DMS153 treated with DMSO at 0.1 percent for 48 hours (cell line): Measurements from ENCODE around the gene SLC27A4.
A peak's percentile ranks its signal among the peaks of the same experiment; 100 is the strongest.
"Not testable (repeated sequence)": the region's sequence is repeated elsewhere in the genome, so short reads cannot be mapped to it uniquely, and the experiment has no call there.

Source experiments
- DNase-seq: peaks from one replicate; lab custom pipeline; 2025; ENCODE audit not compliant: unreplicated experiment; lab: John Stamatoyannopoulos, UW

The SLC27A4 gene

GRCh38 chr9:128323791-128324190 is 16.5 kb upstream of the SLC27A4 start:
- no peak for DNase-seq

DNA sequence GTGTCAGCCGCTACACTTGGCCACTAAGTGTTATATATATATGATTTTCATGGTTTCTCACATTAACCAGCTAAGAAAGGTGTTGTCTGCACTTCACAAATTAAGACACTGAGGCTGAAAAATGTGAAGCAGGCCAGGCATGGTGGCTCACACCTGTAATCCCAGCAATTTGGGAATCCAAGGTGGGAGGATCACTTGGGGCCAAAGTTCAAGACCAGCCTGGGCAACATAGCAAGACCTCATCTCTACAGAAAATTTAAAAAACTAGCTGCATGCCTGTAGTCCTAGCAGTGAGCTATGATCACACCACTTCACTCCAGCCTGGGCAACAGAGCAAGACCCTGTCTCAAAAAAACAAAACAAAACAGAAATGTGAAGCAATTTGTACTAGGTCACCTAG is 15.9 kb upstream of the SLC27A4 start:
- no peak for DNase-seq

GRCh38 chr9:128325629-128326028 is 14.7 kb upstream of the SLC27A4 start:
- no peak for DNase-seq

- no peak for DNase-seq
These were observed 6.9 kb upstream of the SLC27A4 start for GRCh38 chr9:128333451-128333869.

GRCh38 chr9:128335161-128335560 is 5.2 kb upstream of the SLC27A4 start:
- DNase-seq, result no peak

GRCh38 chr9:128335914-128336313 is 4.4 kb upstream of the SLC27A4 start:
- no peak for DNase-seq

- DNase-seq, result no peak
These were observed 2.4 kb upstream of the SLC27A4 start for GRCh38 chr9:128337936-128338335.

DNA sequence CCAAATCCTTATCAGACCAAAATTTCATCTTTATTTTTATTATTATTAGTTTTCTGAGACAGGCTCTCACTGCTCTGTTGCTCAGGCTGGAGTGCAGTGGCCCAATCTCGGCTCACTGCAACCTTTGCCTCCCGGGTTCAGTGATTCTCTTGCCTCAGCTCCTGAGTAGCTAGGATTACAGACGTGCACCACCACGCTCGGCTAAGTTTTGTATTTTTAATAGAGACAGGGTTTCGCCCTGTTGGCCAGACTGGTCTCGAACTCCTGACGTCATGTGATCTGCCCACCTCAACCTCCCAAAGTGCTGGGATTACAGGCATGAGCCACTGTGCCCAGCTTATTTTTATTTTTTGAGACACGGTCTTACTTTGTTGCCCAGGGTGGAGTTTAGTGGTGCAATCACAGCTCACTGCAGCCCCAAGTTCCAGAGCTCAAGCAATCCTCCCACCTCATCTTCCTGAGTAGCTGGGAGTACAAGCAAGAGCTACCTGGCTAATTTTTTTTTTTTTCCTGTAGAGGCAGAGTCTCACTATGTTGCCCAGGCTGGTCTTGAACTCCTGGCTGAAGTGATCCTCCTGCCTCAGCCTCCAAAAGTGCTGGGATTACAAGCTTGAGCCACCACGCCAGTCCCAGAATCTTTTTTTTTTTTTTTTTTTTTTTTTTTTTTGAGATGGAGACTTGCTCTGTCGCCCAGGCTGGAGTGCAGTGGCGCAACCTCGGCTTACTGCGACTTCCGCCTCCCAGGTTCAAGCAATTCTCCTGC is 1.3 kb upstream of the SLC27A4 start:
- not testable (repeated sequence) for DNase-seq

GRCh38 chr9:128340691-128341434 is 536 bp downstream of the SLC27A4 start:
- no peak for DNase-seq

GRCh38 chr9:128341435-128341849 is 1.1 kb downstream of the SLC27A4 start:
- DNase-seq, result peak; percentile 51

DNA sequence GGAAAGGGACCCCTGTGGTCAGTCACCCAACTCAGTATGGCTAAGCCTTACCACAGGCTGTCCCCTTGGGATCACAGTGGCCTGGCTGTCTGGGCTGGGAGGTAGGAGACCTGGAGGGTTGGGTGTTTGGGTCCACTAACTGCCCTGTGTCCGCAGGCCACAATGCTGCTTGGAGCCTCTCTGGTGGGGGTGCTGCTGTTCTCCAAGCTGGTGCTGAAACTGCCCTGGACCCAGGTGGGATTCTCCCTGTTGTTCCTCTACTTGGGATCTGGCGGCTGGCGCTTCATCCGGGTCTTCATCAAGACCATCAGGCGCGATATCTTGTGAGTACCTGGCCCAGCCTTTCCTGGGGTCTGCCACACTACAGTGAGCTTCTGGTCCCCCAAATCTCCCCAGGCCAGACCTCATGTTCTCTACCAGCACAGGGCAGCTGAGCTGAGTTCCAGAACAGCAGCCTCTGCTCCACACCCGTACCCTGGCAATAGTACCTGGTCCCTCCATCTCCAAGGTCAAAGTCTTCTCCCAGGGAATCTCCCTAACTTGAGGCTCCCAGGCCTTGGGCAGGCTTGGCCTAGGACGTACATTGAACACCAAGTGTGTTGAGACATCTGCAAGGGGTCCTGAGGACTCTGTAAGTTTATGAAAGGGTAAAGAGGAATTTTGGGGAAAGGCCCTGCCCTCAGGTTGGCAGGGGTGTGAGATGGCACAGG is 2.8 kb downstream of the SLC27A4 start:
- DNase-seq, result no peak

DNA sequence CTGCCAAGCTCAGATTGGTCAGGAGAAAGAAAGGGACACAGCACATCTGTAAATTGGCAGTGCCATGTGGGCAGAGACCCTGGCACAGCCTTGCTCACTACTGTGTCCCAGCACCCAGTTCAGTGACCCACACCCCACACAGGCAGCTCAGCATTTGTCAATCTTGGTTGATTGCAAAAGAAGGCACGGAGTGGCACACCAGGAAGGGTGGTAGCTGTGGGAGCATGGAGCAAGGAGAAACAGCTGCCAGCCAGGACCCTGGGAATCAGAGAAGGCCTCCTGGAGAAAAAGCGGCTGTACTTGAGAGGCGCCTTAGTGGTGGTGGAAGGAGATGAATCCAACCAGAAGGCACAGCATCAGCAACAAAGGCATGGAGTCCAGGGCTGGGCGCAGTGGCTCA is 3.5 kb downstream of the SLC27A4 start:
- DNase-seq, result no peak

DNA sequence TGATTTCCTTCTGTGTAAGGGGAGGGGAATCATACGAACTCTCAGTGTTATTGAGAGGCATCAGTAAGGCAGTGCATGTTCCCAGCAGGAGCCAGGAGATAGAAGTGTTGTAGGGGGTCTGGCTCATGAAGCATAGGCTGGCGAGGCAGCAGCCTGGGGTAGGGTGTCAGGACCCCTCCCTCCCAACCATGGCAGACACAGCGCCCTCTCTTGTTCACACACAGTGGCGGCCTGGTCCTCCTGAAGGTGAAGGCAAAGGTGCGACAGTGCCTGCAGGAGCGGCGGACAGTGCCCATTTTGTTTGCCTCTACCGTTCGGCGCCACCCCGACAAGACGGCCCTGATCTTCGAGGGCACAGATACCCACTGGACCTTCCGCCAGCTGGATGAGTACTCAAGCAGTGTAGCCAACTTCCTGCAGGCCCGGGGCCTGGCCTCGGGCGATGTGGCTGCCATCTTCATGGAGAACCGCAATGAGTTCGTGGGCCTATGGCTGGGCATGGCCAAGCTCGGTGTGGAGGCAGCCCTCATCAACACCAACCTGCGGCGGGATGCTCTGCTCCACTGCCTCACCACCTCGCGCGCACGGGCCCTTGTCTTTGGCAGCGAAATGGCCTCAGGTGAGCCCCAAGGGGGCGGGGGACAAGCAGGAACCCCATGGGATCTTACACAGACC is 4.7 kb downstream of the SLC27A4 start:
- no peak for DNase-seq

- no peak for DNase-seq
These were observed 8.8 kb downstream of the SLC27A4 start for GRCh38 chr9:128349125-128349524.

DNA sequence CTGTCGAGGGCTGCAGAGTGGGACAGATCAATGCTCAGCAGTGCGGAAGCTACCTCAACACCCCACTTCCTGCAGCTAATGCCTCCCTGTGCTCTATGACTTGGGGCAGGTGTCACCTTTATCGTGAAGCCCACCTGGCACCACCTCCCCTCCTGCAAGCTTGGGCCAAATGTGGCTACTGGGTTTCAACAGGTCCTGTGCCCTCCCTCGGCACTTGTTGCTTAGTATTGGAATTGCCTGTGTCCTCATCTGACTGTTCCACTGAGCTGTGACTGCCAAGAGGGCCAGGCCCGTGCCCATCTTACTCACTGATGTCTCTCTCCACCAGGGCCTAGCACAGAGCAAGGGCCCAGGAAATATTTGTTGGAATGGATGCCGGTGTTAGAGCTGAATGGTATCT is 9.4 kb downstream of the SLC27A4 start:
- no peak for DNase-seq

DNA sequence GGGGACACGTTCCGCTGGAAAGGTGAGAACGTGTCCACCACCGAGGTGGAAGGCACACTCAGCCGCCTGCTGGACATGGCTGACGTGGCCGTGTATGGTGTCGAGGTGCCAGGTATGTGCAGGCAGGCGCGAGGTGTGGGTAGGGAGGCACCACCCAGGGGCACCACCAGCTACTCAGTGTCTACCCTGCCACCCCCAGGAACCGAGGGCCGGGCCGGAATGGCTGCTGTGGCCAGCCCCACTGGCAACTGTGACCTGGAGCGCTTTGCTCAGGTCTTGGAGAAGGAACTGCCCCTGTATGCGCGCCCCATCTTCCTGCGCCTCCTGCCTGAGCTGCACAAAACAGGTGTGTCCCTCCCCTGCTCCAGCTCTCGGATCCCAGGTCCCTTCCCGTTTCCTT is 15.1 kb downstream of the SLC27A4 start:
- no peak for DNase-seq

DNA sequence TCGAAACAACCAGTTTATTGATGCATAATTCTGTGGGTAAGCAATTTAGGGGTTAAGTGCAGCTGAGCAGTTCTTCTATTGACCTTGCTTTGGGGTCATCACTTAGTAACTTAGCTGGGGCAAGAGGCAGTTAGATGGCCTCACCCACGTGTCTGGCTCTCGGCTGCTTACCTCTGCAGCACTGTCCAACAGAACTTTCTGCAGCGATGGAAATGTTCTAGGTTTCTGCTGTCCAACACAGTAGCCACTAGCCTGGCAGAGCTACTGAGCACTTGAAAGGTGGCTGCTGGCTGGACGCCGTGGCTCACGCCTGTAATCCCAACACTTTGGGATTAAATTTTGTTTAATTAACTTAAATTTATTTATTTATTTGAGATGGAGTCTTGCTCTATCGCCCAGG is 17.8 kb downstream of the SLC27A4 start:
- no peak for DNase-seq

GRCh38 chr9:128358861-128359260 is 18.5 kb downstream of the SLC27A4 start:
- no peak for DNase-seq

DNA sequence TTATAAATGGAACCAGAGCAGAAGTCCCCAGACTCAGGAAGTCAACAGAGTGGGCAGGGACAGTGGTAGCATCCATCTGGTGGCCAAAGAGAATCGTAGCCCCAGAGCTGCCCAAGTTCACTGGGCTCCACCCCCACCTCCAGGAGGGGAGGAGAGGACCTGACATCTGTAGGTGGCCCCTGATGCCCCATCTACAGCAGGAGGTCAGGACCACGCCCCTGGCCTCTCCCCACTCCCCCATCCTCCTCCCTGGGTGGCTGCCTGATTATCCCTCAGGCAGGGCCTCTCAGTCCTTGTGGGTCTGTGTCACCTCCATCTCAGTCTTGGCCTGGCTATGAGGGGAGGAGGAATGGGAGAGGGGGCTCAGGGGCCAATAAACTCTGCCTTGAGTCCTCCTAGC is 20.5 kb downstream of the SLC27A4 start:
- no peak for DNase-seq

DNA sequence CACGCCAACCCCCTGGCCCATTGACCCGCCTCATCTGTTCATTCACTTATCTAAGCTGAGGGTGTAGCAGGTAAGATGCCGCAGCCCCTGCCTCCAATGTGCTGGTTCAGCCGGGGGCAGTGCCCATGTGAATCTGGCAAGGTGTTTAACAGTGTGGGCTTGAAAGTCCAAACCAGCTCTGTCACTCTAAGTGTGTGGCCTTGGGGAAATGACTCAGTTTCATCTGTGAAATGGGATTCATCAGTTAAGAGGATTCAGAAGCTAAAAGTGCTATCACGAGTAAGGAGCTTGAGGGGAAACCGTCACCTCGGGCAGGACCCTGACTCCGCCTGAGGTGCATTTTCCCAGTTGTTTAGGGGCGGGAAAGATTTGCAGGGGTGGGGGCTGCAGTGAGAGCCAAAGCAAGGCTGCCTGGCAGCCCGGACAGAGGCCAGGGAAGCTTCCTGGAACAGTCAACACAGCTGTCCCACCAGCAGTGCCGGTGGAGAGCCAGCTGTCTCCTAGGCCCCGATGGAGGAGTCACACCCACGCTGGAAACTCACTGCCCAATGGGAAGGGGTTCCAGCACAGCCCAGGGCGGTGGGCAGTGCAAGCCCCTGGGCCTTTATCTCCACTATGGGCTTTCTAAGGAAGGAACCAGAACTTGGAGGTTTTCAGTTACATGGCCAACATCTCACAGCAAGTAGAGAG is 21.1 kb downstream of the SLC27A4 start:
- no peak for DNase-seq
